K562 (cell line): ENCODE results near the gene KRT14. TPM values are rescaled to one million over a fixed set of nuclear protein-coding genes. Genes with fewer than 3 reads are reported as not detected.
"Not testable (repeated sequence)": the region's sequence is repeated elsewhere in the genome, so short reads cannot be mapped to it uniquely, and the experiment has no call there.

Experiments
- ATAC-seq: fragments of 200-7000 bp; cut with Tn5 transposase; 3 replicates; pipeline ENCODE4 v1.9.1; 2020; ENCODE audit warnings: moderate library complexity
- BruUV-seq: library from RNA; stranded (reverse); fragments of 400-500 nt; replicated peaks from 2 replicates; lab custom pipeline; 2021; lab: Mats Ljungman, UMichigan
- CTCF ChIA-PET: fragments of 300-600 bp; formaldehyde crosslinking; extraction: SDS; loops from one replicate; lab custom pipeline; 2021; ENCODE audit warnings: low intra/inter-chr PET ratio; lab: Yijun Ruan, JAX
- POLR2A ChIA-PET: fragments of 300-600, 350-650 bp; sonication (Branson Sonifier 250); formaldehyde crosslinking; extraction: SDS; loops from one replicate; lab custom pipeline; 2021; ENCODE audit warnings: antibody characterized with exemption, inconsistent platforms; lab: Yijun Ruan, JAX
- DNase-seq, 4 experiments: peaks; one replicate each; pipeline versions ENCODE4 v3.0.0 to v3.0.0-alpha.2; 2011 to 2018; ENCODE audit warnings: low spot score in 3 of 4, mixed read lengths in 3 of 4; ENCODE audit errors: extremely low read depth in 1 of 4
- FAIRE-seq: peaks from 2 replicates; lab custom pipeline; 2011; peaks lifted over from hg19 to GRCh38; lab: Jason Lieb, UNC
- H2AFZ ChIP-seq: 2 replicates; pipeline ENCODE4 v1.6.0; 2011; ENCODE audit warnings: low read depth, low read length, control low read depth, inconsistent platforms
- H3K27ac ChIP-seq: fragments of 200-600 bp; 3 replicates; pipeline ENCODE4 v1.8.0; 2011; ENCODE audit warnings: low read depth, mild to moderate bottlenecking, control low read depth, inconsistent platforms, low read length, moderate library complexity, mixed read lengths; ENCODE audit errors: extremely low read depth
- H3K27me3 ChIP-seq, 2 experiments: fragments of 300-600 bp in 1 of 2; 2 replicates in 1 of 2; 3 replicates in 1 of 2; pipeline versions ENCODE4 v1.6.0 to v1.8.0; 2011; ENCODE audit warnings: inconsistent platforms in 2 of 2, low read length in 2 of 2, mild to moderate bottlenecking in 1 of 2, mixed read lengths in 1 of 2, moderate library complexity in 1 of 2; ENCODE audit not compliant: control insufficient read depth in 2 of 2, insufficient read depth in 2 of 2
- H3K36me3 ChIP-seq: fragments of 300-600 bp; 3 replicates; pipeline ENCODE4 v1.8.0; 2011; ENCODE audit warnings: mild to moderate bottlenecking, low read length, inconsistent platforms; ENCODE audit not compliant: control insufficient read depth, insufficient read depth
- H3K4me1 ChIP-seq, 2 experiments: fragments of 200-600 bp in 1 of 2; replicated peaks in 1 of 2; 2 replicates in 1 of 2; 3 replicates in 1 of 2; pipeline versions ENCODE4 v1.5.1 to v1.8.0; 2011; ENCODE audit warnings: inconsistent platforms in 2 of 2, low read length in 2 of 2, mild to moderate bottlenecking in 1 of 2, mixed read lengths in 1 of 2, moderate library complexity in 1 of 2; ENCODE audit not compliant: control insufficient read depth in 2 of 2, insufficient read depth in 2 of 2
- H3K4me2 ChIP-seq: 2 replicates; pipeline ENCODE4 v1.6.1; 2011; ENCODE audit warnings: low read length, control low read depth, inconsistent platforms, mixed read lengths; ENCODE audit not compliant: insufficient read depth
- H3K4me3 ChIP-seq: fragments of 200-600 bp; sonication (generic), shearing (Covaris generic); 2 replicates; pipeline ENCODE4 v1.5.1; 2016; ENCODE audit warnings: control low read depth, inconsistent platforms
- H3K79me2 ChIP-seq: fragments of 200-600 bp; 3 replicates; pipeline ENCODE4 v1.8.0; 2011; ENCODE audit warnings: low read length, inconsistent platforms; ENCODE audit not compliant: control insufficient read depth, insufficient read depth
- H3K9ac ChIP-seq, 2 experiments: 2 replicates each; pipeline versions ENCODE4 v1.6.0 to v1.6.1; 2011; ENCODE audit warnings: low read depth in 2 of 2, low read length in 2 of 2, control low read depth in 1 of 2, inconsistent platforms in 1 of 2, mild to moderate bottlenecking in 1 of 2, mixed read lengths in 1 of 2; ENCODE audit not compliant: insufficient read depth in 1 of 2
- H3K9me1 ChIP-seq: one replicate; pipeline ENCODE4 v1.6.0; 2011; ENCODE audit warnings: inconsistent platforms, mild to moderate bottlenecking, low read length, moderate library complexity; ENCODE audit not compliant: control insufficient read depth, insufficient read depth
- H3K9me3 ChIP-seq: replicated peaks from 2 replicates; pipeline ENCODE4 v1.5.1; 2011; ENCODE audit warnings: low read depth, low read length, inconsistent platforms; ENCODE audit not compliant: control insufficient read depth, insufficient read depth
- H4K20me1 ChIP-seq: replicated peaks from 2 replicates; pipeline ENCODE4 v1.6.1; 2011; ENCODE audit warnings: low read length, inconsistent platforms, mixed read lengths; ENCODE audit not compliant: control insufficient read depth, insufficient read depth
- COPS2 ChIP-seq: fragments of 450-650 bp; conservative IDR thresholded peaks from 2 replicates; pipeline ENCODE4 v1.6.1; 2016; ENCODE audit warnings: mild to moderate bottlenecking, moderate library complexity
- HOMEZ ChIP-seq: fragments of 250-450 bp; sonication (Bioruptor Pico); IDR thresholded peaks from 2 replicates; pipeline ENCODE4 v1.4.0; 2020; ENCODE audit warnings: mild to moderate bottlenecking, moderate library complexity
- ZNF134 ChIP-seq: fragments of 250-450 bp; sonication (Bioruptor Pico); conservative IDR thresholded peaks from 2 replicates; pipeline ENCODE4 v1.4.0; 2020
- WGBS: fragments of 100-300 bp; shearing (Covaris generic); methylation state at CpG from one replicate; pipeline ENCODE4 v1.1.6; 2016; ENCODE audit warnings: low coverage, mixed read lengths; ENCODE audit not compliant: insufficient coverage; ENCODE audit errors: missing lambda C conversion rate; 5-methylcytosine and 5-hydroxymethylcytosine counted together
- in situ Hi-C: fragments of 300-500 bp; cut with MboI; formaldehyde crosslinking; loops from 4 replicates; pipeline ENCODE4 v1.15.0; 2018; ENCODE audit warnings: inconsistent platforms, mixed read lengths
- intact Hi-C: fragments of 100-400 bp; cut with micrococcal nuclease; formaldehyde crosslinking; loops from 2 replicates; pipeline ENCODE4 v1.14.2; 2022
- polyA plus RNA-seq, 8 experiments: library from polyadenylated mRNA; depleted of rRNA in 4 of 8; stranded (reverse) in 5 of 8; unstranded in 3 of 8; fragments of >200 nt; fragmentation: Nextera tagmentation in 2 of 8; fragmentation: Illumina TruSeq in 1 of 8; extraction: Ambion mirVana in 2 of 8; extraction: Trizol in 1 of 8; gene quantifications; 2 replicates each; pipeline versions ENCODE4 v1.2.1 to v1.2.3, GENCODE V29; 2011 to 2014; ENCODE audit warnings: inconsistent platforms in 1 of 8, missing spikeins in 1 of 8
- total RNA-seq, 7 experiments: library from RNA; depleted of rRNA in 6 of 7; stranded (reverse); fragments of >200 nt in 6 of 7; fragmentation: Illumina TruSeq in 2 of 7; extraction: Trizol in 2 of 7; gene quantifications; 2 replicates each; pipeline versions ENCODE4 v1.2.1 to v1.2.3, GENCODE V29; 2011 to 2021; ENCODE audit warnings: low replicate concordance in 1 of 7
- TF ChIP-seq, protein P1 (sequence below): fragments of 250-450 bp; sonication (Bioruptor Pico); IDR thresholded peaks from 2 replicates; pipeline ENCODE4 v1.8.0; 2022; ENCODE audit warnings: inconsistent platforms

Gene KRT14
- total and polyA plus RNA-seq, 9 of the 15 experiments (the other 6 are each of a cell fraction or from before 2014, with no cell fraction given) = 0.22 TPM; not detected in 8

DNA sequence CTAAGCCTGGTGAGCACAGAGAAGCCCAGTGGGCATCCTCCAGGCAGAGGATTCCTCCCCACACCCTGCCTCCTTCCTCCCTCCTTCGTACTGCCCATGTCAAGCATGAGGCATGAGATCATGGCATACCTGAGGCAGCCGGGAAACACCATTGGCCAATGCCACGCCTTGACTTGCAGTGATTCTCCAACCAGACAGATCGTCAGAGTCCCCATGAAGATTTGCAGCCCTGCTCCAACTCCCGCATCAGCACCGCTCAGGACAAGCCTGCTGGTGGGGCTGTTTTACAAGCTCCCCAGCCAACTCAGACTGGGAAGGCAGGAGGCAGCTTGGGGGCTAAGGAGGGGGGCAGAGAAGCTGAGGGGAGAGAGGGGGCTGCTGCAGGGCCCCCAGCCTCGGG is 28.8 kb upstream of the KRT14 start:
- no peak overlapping the region for H3K9ac ChIP-seq
- H3K4me1 ChIP-seq = no peaks in the 10 kb centered on the region; a peak in 1 of 5 replicates
- no peak for ATAC-seq
- no peak for DNase-seq
- FAIRE-seq = no peak
- H3K36me3 ChIP-seq = no peaks in the 10 kb centered on the region
- 0 out of 2 replicates have a peak, but pooled peaks cover 2% of the 10 kb centered on the region for H4K20me1 ChIP-seq
- peaks cover 10 to 46% of the 10 kb centered on the region in 2 experiments for H3K27me3 ChIP-seq
- POLR2A ChIA-PET = no interaction called here
- H3K9me3 ChIP-seq = no peaks in the 10 kb centered on the region
- no peaks in the 10 kb centered on the region for H3K79me2 ChIP-seq
- TF ChIP-seq, protein P1, sequence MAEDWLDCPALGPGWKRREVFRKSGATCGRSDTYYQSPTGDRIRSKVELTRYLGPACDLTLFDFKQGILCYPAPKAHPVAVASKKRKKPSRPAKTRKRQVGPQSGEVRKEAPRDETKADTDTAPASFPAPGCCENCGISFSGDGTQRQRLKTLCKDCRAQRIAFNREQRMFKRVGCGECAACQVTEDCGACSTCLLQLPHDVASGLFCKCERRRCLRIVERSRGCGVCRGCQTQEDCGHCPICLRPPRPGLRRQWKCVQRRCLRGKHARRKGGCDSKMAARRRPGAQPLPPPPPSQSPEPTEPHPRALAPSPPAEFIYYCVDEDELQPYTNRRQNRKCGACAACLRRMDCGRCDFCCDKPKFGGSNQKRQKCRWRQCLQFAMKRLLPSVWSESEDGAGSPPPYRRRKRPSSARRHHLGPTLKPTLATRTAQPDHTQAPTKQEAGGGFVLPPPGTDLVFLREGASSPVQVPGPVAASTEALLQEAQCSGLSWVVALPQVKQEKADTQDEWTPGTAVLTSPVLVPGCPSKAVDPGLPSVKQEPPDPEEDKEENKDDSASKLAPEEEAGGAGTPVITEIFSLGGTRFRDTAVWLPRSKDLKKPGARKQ (CRISPR knock-in tag) = no peak
- TF ChIP-seq HOMEZ = no peak
- no peak for TF ChIP-seq COPS2
- no peak for TF ChIP-seq ZNF134 (CRISPR knock-in tag)
- CTCF ChIA-PET = no interaction called here
- in situ Hi-C loops = no loop called here
- no peak overlapping the region for H3K4me2 ChIP-seq
- 0% methylated on average over 3 of the region's 7 CpGs for whole genome bisulfite sequencing
- H2AFZ ChIP-seq = no peak overlapping the region
- no peak overlapping the region for H3K4me3 ChIP-seq
- BruUV-seq = no TSS peak
- intact Hi-C loops = no loop called here
- no peak overlapping the region for H3K27ac ChIP-seq
- no peaks in the 10 kb centered on the region for H3K9me1 ChIP-seq

- H4K20me1 ChIP-seq, H3K4me2 ChIP-seq, FAIRE-seq, H3K9me1 ChIP-seq, H3K36me3 ChIP-seq, DNase-seq, H3K9me3 ChIP-seq, BruUV-seq, H3K4me3 ChIP-seq, ATAC-seq, H3K4me1 ChIP-seq, POLR2A ChIA-PET, intact Hi-C loops, H2AFZ ChIP-seq, H3K27ac ChIP-seq, H3K9ac ChIP-seq, in situ Hi-C loops, H3K79me2 ChIP-seq: not testable (repeated sequence)
- H3K27me3 ChIP-seq = peaks cover 10 to 53% of the 10 kb centered on the region in 2 experiments
- CTCF ChIA-PET = interaction anchor here (0.6 kb wide), 1 partner anchor 29 kb away, joined by 5 read pairs; no protein-coding TSS in a partner anchor
- WGBS = 0% methylated on average over 7 of the region's 9 CpGs
Measured at GRCh38 chr17:41614767-41615166, 28.1 kb upstream of the KRT14 start.
